Measurements from ENCODE around the gene CDKN2AIP. TPM values are rescaled to one million over a fixed set of nuclear protein-coding genes. Genes with fewer than 3 reads are reported as not detected.
A peak's percentile ranks its signal among the peaks of the same experiment; 100 is the strongest.

The CDKN2AIP gene
- total RNA-seq, 1 experiment from 2014 or later = 24.0 TPM

GRCh38 chr4:183443655-183444213, 702 bp upstream of the CDKN2AIP start:
- Histone ChIP-seq H3K27ac (ENCODE audit: insufficient read length, low read depth, low read length) (peak overlapping the region; percentile 97), H4K20me1 (ENCODE audit: control insufficient read depth, insufficient read depth, insufficient read length) (no peaks in the 10 kb centered on the region), H3K56ac (ENCODE audit: insufficient read length, low read depth, low read length) (peak overlapping the region; percentile 69), H3K23ac (ENCODE audit: insufficient read length, low read depth, low read length) (no peak overlapping the region), H2BK12ac (ENCODE audit: insufficient read length, low read depth, low read length) (no peak overlapping the region), H2BK20ac (ENCODE audit: low read depth, low read length, poor library complexity, severe bottlenecking) (no peak overlapping the region), H3K9me3 (ENCODE audit: control insufficient read depth, low read depth, low read length) (no peaks in the 10 kb centered on the region), H3K9ac (ENCODE audit: extremely low read depth, insufficient read length, low read length) (peak overlapping the region; percentile 96), H2AK5ac (ENCODE audit: insufficient read length, low read length) (no peak overlapping the region), H3K27me3 (ENCODE audit: insufficient read depth, low read length) (no peaks in the 10 kb centered on the region), H3K4me2 (ENCODE audit: insufficient read depth, insufficient read length, low read length) (peak overlapping the region; percentile 89), H3K4me1 (ENCODE audit: insufficient read depth, low read length) (no peaks in the 10 kb centered on the region), H2BK120ac (ENCODE audit: low read depth, low read length, poor library complexity, severe bottlenecking) (no peak overlapping the region), H2BK15ac (ENCODE audit: low read depth, low read length) (no peak overlapping the region), H3T11ph (ENCODE audit: low read length) (no peak overlapping the region), H4K5ac (ENCODE audit: insufficient read length, low read depth, low read length) (peak overlapping the region; percentile 49), H3K4ac (ENCODE audit: low read depth, low read length) (no peak overlapping the region; the same call in 1 of the 2 replicates), H3K23me2 (ENCODE audit: insufficient read length, low read depth, low read length, poor library complexity, severe bottlenecking) (peaks cover 14% of the 10 kb centered on the region), H3K18ac (ENCODE audit: insufficient read length, low read depth, low read length) (peak overlapping the region; percentile 97), H4K8ac (replicated peaks; ENCODE audit: insufficient read length, low read depth, low read length) (no peak overlapping the region), H3K79me1 (ENCODE audit: insufficient read depth, low read depth, low read length, poor library complexity, severe bottlenecking) (no peaks in the 10 kb centered on the region), H4K91ac (ENCODE audit: insufficient read length, low read depth, low read length) (no peak overlapping the region), H2BK5ac (ENCODE audit: insufficient read length, low read length) (no peak overlapping the region), H2AFZ (ENCODE audit: low read length) (no peak overlapping the region), H3K14ac (ENCODE audit: insufficient read depth, low read length) (peak overlapping the region; percentile 99), H3K79me2 (ENCODE audit: insufficient read depth, low read length) (peaks cover 3% of the 10 kb centered on the region; the same call in 1 of the 2 replicates)
- peak overlapping the region; percentile 97 to 99 for H3K4me3 Mint-ChIP-seq
- H3K4me1 Mint-ChIP-seq = peaks cover 20 to 26% of the 10 kb centered on the region in 2 experiments
- H3K27me3 Mint-ChIP-seq (ENCODE audit: low read depth) = no peaks in the 10 kb centered on the region
- DNase-seq = peak; percentile 78
- peaks cover 24 to 34% (median 32%) of the 10 kb centered on the region in 3 experiments for H3K36me3 Mint-ChIP-seq (ENCODE audit: insufficient read depth in 1 of 3, low read depth in 3 of 3)
- peaks cover 0 to 2% of the 10 kb centered on the region in 2 experiments; a peak in 2 of 5 replicates for H3K9me3 Mint-ChIP-seq
- peak; percentile 40; the same call in 1 of the 3 replicates for TF ChIP-seq CTCF (conservative IDR thresholded peaks at IDR 0.05)
- WGBS (ENCODE audit: extremely low coverage, insufficient read length, low lambda C conversion rate) = no CpG with 5 or more reads among the region's 30 CpGs
- peak overlapping the region; percentile 97 to 99 (median 97) for H3K27ac Mint-ChIP-seq

Data from H9 (cell line).